Stomach (tissue), 9 donors: ENCODE data around the gene RGMA. TPM values are rescaled to one million over a fixed set of nuclear protein-coding genes. Genes with fewer than 3 reads are reported as not detected.

Experiments
- DNase-seq, 2 donors: peaks; one replicate each; pipeline versions ENCODE4 v3.0.0 to v3.0.0-alpha.2; 2013 to 2019
- H3K27ac ChIP-seq, 5 donors: fragments of 200-600 bp in 4 of 5; sonication (generic) in 4 of 5; one replicate each; pipeline ENCODE4 v1.5.1; 2013 to 2019; ENCODE audit warnings: mild to moderate bottlenecking in 1 of 5, moderate library complexity in 1 of 5
- H3K27me3 ChIP-seq, 3 donors: fragments of 200-600 bp; sonication (generic); one replicate each; pipeline ENCODE4 v1.5.1; 2017 to 2019; ENCODE audit warnings: mixed run types in 1 of 3
- H3K36me3 ChIP-seq, 4 donors: fragments of 200-600 bp; sonication (generic); 1 replicate in 3 of 4; 2 replicates in 1 of 4; pipeline ENCODE4 v1.5.1; 2016 to 2019
- H3K4me1 ChIP-seq, 4 donors: fragments of 200-600 bp; sonication (generic); one replicate each; pipeline ENCODE4 v1.5.1; 2016 to 2019
- H3K4me3 ChIP-seq, 4 donors: fragments of 200-600 bp; sonication (generic) in 3 of 4; one replicate each; pipeline ENCODE4 v1.5.1; 2016 to 2019; ENCODE audit warnings: mild to moderate bottlenecking in 1 of 4
- H3K9me3 ChIP-seq, 4 donors: fragments of 200-600 bp; sonication (generic); one replicate each; pipeline ENCODE4 v1.5.1; 2016 to 2019
- CTCF ChIP-seq, 7 experiments: fragments of 450-650 bp in 4 of 7; fragments of 200-600 bp in 3 of 7; sonication (generic) in 3 of 7; IDR thresholded peaks; one replicate each; pipeline ENCODE4 v1.5.1; 2016 to 2019; ENCODE audit warnings: antibody characterized with exemption in 7 of 7, control low read depth in 2 of 7, mild to moderate bottlenecking in 1 of 7
- EP300 ChIP-seq: sonication (generic); formaldehyde crosslinking; IDR thresholded peaks from one replicate; pipeline ENCODE4 v1.6.1; 2017; ENCODE audit warnings: antibody characterized with exemption
- POLR2A ChIP-seq, 4 donors: fragments of 450-650 bp; IDR thresholded peaks; one replicate each; pipeline ENCODE4 v1.6.1; 2016; ENCODE audit warnings: antibody characterized with exemption in 4 of 4, control low read depth in 2 of 4, mild to moderate bottlenecking in 1 of 4, moderate library complexity in 1 of 4
- POLR2AphosphoS5 ChIP-seq, 3 donors: sonication (generic); formaldehyde crosslinking; IDR thresholded peaks; one replicate each; pipeline ENCODE4 v1.6.1; 2016; ENCODE audit warnings: antibody characterized with exemption in 3 of 3
- WGBS, 5 donors: extraction: QIAGEN DNeasy Blood & Tissue Kit in 3 of 5; methylation state at CpG; one replicate each; pipeline versions ENCODE4 v1.1.5 to v1.1.7; 2013 to 2018; 5-methylcytosine and 5-hydroxymethylcytosine counted together
- intact Hi-C: fragments of 100-400 bp; cut with DNase I; formaldehyde crosslinking; loops from one replicate; pipeline ENCODE4 v1.15.1; 2023; ENCODE audit warnings: low total_unique reads
- polyA plus RNA-seq, 3 donors: library from polyadenylated mRNA; stranded (reverse); fragments of 200-250 nt; gene quantifications; one replicate each; pipeline ENCODE4 v1.2.3, GENCODE V29; 2013
- total RNA-seq, 5 donors: library from RNA; depleted of rRNA; stranded (reverse); fragments of >200 nt; gene quantifications; one replicate each; pipeline versions ENCODE4 v1.1.0 to v1.2.3, GENCODE V29; 2014 to 2016
- donor health status: healthy with polysubstance abuse.
- donor health status: Bipolar disorder and iron deficiency.
- donor health status: healthy.

Gene RGMA
- total and polyA plus RNA-seq, 8 donors = 1.7 to 64.2 (median 16.1) TPM

GRCh38 chr15:93028632-93029213 is 60.3 kb downstream of the RGMA start:
- Histone ChIP-seq H3K27me3 (no peaks in the 10 kb centered on the region), H3K4me3 (peak overlapping the region in 1 of 4 donors; percentile 3), H3K27ac (peak overlapping the region; percentile 53 to 87 (median 82)), H3K9me3 (no peaks in the 10 kb centered on the region), H3K4me1 (peaks cover 36 to 67% (median 48%) of the 10 kb centered on the region in 4 donors), H3K36me3 (peaks cover 29 to 39% (median 39%) of the 10 kb centered on the region in 4 donors)
- TF ChIP-seq POLR2AphosphoS5 (IDR thresholded peaks at IDR 0.05) = peak in 2 of 3 donors; percentile 71 to 91
- TF ChIP-seq CTCF (IDR thresholded peaks at IDR 0.05) = no peak
- peak; percentile 72 for TF ChIP-seq EP300
- no peak for TF ChIP-seq POLR2A (IDR thresholded peaks at IDR 0.05)
- peak; percentile 73 to 88 for DNase-seq
- intact Hi-C loops = no loop called here
- 10 to 38% (median 29%) methylated on average over 15 to 21 of the region's 21 CpGs for WGBS, 5 donors

- TF ChIP-seq CTCF (IDR thresholded peaks at IDR 0.05) (no peak), POLR2A (IDR thresholded peaks at IDR 0.05) (no peak), EP300 (no peak), POLR2AphosphoS5 (IDR thresholded peaks at IDR 0.05) (no peak)
- DNase-seq = no peak
- H3K4me3 ChIP-seq = no peak overlapping the region
Observed at GRCh38 chr15:93028111-93028631, 60.8 kb downstream of the RGMA start.

GRCh38 chr15:93027413-93027812 is 61.6 kb downstream of the RGMA start:
- no peaks in the 10 kb centered on the region for H3K27me3 ChIP-seq
- H3K4me1 ChIP-seq = peaks cover 36 to 67% (median 48%) of the 10 kb centered on the region in 4 donors
- H3K4me3 ChIP-seq = no peak overlapping the region
- H3K27ac ChIP-seq = peak overlapping the region in 4 of 5 donors; percentile 75 to 87 (median 84)
- peaks cover 36 to 53% (median 52%) of the 10 kb centered on the region in 4 donors for H3K36me3 ChIP-seq
- TF ChIP-seq CTCF (IDR thresholded peaks at IDR 0.05) = no peak
- TF ChIP-seq EP300 = no peak
- TF ChIP-seq POLR2AphosphoS5 (IDR thresholded peaks at IDR 0.05) = peak in 1 of 3 donors; percentile 3
- TF ChIP-seq POLR2A (IDR thresholded peaks at IDR 0.05) = no peak
- WGBS, 5 donors = 70 to 88% (median 79%) methylated on average over 10 of the region's 10 CpGs
- intact Hi-C loops = no loop called here
- H3K9me3 ChIP-seq = no peaks in the 10 kb centered on the region
- no peak for DNase-seq

More at GRCh38 chr15:93028111-93028631, 60.8 kb downstream of the RGMA start:
- Histone ChIP-seq H3K36me3 (peaks cover 29 to 45% (median 44%) of the 10 kb centered on the region in 4 donors), H3K27ac (peak overlapping the region; percentile 53 to 87 (median 82)), H3K27me3 (no peaks in the 10 kb centered on the region), H3K4me1 (peaks cover 36 to 67% (median 48%) of the 10 kb centered on the region in 4 donors), H3K9me3 (no peaks in the 10 kb centered on the region)
- whole genome bisulfite sequencing, 5 donors = 54 to 65% (median 62%) methylated on average over 13 of the region's 13 CpGs
- intact Hi-C loops = no loop called here

GRCh38 chr15:93026380-93026817 is 62.6 kb downstream of the RGMA start:
- H3K4me1 ChIP-seq = peaks cover 36 to 67% (median 48%) of the 10 kb centered on the region in 4 donors
- H3K27me3 ChIP-seq = no peaks in the 10 kb centered on the region
- no peak overlapping the region for H3K4me3 ChIP-seq
- no peaks in the 10 kb centered on the region for H3K9me3 ChIP-seq
- H3K27ac ChIP-seq = peak overlapping the region in 4 of 5 donors; percentile 75 to 87 (median 84)
- WGBS, 5 donors = 82 to 96% (median 88%) methylated on average over 8 to 9 of the region's 9 CpGs
- no peak for TF ChIP-seq EP300
- no peak for TF ChIP-seq POLR2AphosphoS5 (IDR thresholded peaks at IDR 0.05)
- no peak for TF ChIP-seq CTCF (IDR thresholded peaks at IDR 0.05)
- no peak for TF ChIP-seq POLR2A (IDR thresholded peaks at IDR 0.05)
- no peak for DNase-seq
- intact Hi-C loops = no loop called here
- peaks cover 46 to 63% (median 62%) of the 10 kb centered on the region in 4 donors for H3K36me3 ChIP-seq
